Lower leg skin (tissue), 4 donors: Measurements from ENCODE around the gene MAP3K20. TPM values are rescaled to one million over a fixed set of nuclear protein-coding genes. Genes with fewer than 3 reads are reported as not detected.
"Not testable (repeated sequence)": the region's sequence is repeated elsewhere in the genome, so short reads cannot be mapped to it uniquely, and the experiment has no call there.

Experiments
- DNase-seq, 2 donors: peaks; one replicate each; pipeline ENCODE4 v3.0.0-alpha.2; 2019; ENCODE audit warnings: low spot score in 2 of 2
- H3K4me3 ChIP-seq: fragments of 200-600 bp; sonication (generic); 2 replicates; pipeline ENCODE4 v1.5.1; 2017; ENCODE audit warnings: mild to moderate bottlenecking, low read depth; ENCODE audit not compliant: poor library complexity, severe bottlenecking
- POLR2A ChIP-seq, 2 donors: fragments of 450-650 bp; IDR thresholded peaks; one replicate each; pipeline ENCODE4 v1.6.1; 2016 to 2017; ENCODE audit warnings: antibody characterized with exemption in 2 of 2, mild to moderate bottlenecking in 1 of 2, moderate library complexity in 1 of 2
- WGBS, 2 donors: methylation state at CpG; one replicate each; pipeline ENCODE4 v1.1.5; 2018; 5-methylcytosine and 5-hydroxymethylcytosine counted together
- intact Hi-C: fragments of 100-400 bp; cut with DNase I; formaldehyde crosslinking; loops from one replicate; pipeline ENCODE4 v1.15.0; 2023; ENCODE audit warnings: low total_unique reads
- total RNA-seq, 4 donors: library from RNA; depleted of rRNA; stranded (reverse); fragments of >200 nt; gene quantifications; one replicate each; pipeline ENCODE4 v1.1.0, GENCODE V29; 2016
- TF ChIP-seq, protein P1 (sequence below), 3 donors: fragments of 450-650 bp; IDR thresholded peaks; one replicate each; pipeline ENCODE4 v1.5.1; 2016; ENCODE audit warnings: antibody characterized with exemption in 3 of 3, mild to moderate bottlenecking in 3 of 3, moderate library complexity in 2 of 3

MAP3K20 gene
- total RNA-seq, 4 donors from 2014 or later = 30.9 to 40.3 (median 37.3) TPM

DNA sequence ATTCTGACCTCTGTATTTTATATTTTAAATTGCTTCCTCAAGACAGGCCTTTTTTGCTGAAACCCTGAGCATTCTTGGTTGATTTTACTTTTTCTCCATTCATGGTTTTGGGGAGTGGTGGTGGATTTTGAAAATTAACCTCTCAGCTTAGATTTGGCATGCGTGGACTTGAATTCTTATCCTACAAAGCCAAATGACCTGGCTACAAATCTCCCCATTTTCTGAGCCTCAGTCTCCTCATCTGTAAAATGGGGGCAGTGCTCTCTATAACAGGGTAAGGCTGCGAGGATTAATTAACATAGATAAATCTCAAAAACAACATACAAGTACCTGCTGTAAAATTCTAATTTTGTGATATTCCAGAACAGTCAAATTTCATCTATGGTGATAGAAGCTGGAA, 175.6 kb downstream of the MAP3K20 start:
- DNase-seq = no peak
- intact Hi-C loops = no loop called here
- TF ChIP-seq, protein P1, sequence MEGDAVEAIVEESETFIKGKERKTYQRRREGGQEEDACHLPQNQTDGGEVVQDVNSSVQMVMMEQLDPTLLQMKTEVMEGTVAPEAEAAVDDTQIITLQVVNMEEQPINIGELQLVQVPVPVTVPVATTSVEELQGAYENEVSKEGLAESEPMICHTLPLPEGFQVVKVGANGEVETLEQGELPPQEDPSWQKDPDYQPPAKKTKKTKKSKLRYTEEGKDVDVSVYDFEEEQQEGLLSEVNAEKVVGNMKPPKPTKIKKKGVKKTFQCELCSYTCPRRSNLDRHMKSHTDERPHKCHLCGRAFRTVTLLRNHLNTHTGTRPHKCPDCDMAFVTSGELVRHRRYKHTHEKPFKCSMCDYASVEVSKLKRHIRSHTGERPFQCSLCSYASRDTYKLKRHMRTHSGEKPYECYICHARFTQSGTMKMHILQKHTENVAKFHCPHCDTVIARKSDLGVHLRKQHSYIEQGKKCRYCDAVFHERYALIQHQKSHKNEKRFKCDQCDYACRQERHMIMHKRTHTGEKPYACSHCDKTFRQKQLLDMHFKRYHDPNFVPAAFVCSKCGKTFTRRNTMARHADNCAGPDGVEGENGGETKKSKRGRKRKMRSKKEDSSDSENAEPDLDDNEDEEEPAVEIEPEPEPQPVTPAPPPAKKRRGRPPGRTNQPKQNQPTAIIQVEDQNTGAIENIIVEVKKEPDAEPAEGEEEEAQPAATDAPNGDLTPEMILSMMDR (IDR thresholded peaks at IDR 0.05) = no peak
- no peak for TF ChIP-seq POLR2A (IDR thresholded peaks at IDR 0.05)
- H3K4me3 ChIP-seq = no peak overlapping the region
- 98 to 100% methylated on average over 2 of the region's 2 CpGs for WGBS, 2 donors

DNA sequence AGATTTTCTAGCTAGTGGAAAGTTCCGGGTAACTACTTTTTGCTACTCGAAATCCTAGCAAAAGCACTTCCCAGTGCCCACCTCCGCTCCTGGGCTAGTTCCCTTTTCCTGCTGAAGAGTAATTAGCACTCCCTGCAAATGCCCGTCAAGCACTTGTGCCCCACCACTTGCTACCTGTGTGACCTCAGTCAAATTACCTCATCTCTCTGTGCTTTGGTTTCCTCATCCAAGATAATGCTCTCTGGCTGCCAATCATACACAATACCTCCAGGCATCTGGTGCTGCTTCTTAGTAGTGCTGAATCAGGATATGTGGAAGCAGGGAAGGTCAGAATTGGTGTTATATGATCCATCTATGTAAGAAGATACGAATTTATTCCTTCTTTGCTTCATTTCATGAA, 176.9 kb downstream of the MAP3K20 start:
- 81 to 85% methylated on average over 5 of the region's 5 CpGs for WGBS, 2 donors
- intact Hi-C loops = no loop called here
- no peak overlapping the region for H3K4me3 ChIP-seq
- no peak for DNase-seq
- TF ChIP-seq POLR2A (IDR thresholded peaks at IDR 0.05) = no peak
- TF ChIP-seq, protein P1 (IDR thresholded peaks at IDR 0.05) = no peak

DNA sequence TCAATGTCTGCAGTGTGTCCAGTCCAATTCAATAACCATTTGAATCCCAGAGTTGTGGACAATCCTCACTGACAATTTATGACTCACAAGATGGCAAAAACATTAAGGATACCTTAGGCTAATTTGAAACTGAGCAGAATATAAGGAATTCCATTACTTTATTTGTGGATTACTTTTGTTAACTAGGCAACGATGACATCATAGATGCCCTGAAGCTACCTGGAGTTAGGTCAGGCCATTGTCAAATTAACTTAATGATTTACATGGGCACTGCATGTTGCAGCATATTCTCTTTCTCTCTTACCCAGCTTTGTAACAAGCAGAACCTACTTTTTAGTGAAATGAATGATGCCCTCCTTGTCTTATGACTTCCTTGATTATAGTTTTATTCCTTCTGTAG, 179.0 kb downstream of the MAP3K20 start:
- no peak for TF ChIP-seq POLR2A (IDR thresholded peaks at IDR 0.05)
- TF ChIP-seq, protein P1 (IDR thresholded peaks at IDR 0.05) = no peak
- intact Hi-C loops = no loop called here
- 48 to 52% methylated on average over 1 of the region's 1 CpG for WGBS, 2 donors
- no peak overlapping the region for H3K4me3 ChIP-seq
- no peak for DNase-seq

DNA sequence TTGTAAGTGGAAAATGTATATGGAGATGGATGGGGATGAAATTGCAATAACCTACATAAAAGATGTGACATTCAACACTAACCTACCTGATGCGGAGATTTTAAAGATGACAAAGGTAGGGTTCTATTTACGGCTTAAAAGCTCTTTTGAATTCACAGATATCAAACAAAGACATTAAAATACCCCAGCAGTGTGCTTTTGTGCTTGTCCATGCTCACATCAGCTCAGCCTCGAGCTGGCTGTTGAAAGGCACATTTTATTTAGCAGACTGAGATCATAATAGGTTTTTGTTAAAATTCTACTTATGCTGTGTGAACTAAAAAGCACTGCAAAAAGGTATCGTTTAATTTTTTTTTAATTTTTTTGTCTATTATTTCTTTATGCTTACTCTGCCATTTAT, 183.1 kb downstream of the MAP3K20 start:
- no peak for DNase-seq
- 95 to 98% methylated on average over 4 of the region's 4 CpGs for WGBS, 2 donors
- no peak overlapping the region for H3K4me3 ChIP-seq
- intact Hi-C loops = no loop called here
- no peak for TF ChIP-seq POLR2A (IDR thresholded peaks at IDR 0.05)
- TF ChIP-seq, protein P1 (IDR thresholded peaks at IDR 0.05) = no peak

DNA sequence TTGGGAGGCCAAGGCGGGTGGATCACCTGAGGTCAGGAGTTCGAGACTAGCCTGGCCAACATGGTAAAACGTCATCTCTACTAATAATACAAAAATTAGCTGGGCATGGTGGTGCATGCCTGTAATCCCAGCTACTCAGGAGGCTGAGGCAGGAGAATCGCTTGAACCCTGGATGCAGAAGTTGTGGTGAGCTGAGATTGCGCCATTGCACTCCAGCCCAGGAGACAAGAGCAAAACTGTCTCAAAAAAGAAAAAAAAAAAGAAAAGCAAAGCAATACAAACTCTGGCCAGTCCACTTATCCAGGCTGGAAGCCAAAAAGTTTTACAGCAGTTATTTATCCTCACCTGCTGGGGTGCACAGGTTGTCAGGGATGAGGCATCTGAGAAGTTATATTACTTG, 186.7 kb downstream of the MAP3K20 start:
- DNase-seq, intact Hi-C loops, H3K4me3 ChIP-seq: not testable (repeated sequence)
- WGBS, 2 donors = 95 to 98% methylated on average over 5 of the region's 5 CpGs

DNA sequence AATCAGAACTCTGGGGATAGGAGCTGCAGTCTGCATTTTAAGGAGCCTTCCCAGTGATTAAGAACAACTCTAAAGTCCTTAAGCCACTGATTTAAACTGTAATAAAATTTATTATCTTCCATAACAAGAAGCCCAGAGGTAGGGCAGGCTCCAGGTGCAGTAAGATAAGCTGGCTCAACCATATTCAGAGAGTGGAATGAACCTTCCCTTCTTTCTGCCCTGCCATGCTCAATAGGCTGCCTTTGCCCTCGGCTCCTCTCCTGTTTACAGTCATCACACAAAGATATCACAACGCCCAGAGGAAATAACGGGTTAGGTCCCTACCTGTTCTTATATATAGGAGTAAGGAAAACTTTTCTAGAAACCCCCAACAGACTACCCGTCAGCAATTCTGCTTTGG, 188.5 kb downstream of the MAP3K20 start:
- intact Hi-C loops = no loop called here
- no peak for DNase-seq
- no peak overlapping the region for H3K4me3 ChIP-seq
- TF ChIP-seq, protein P1 (IDR thresholded peaks at IDR 0.05) = no peak
- no peak for TF ChIP-seq POLR2A (IDR thresholded peaks at IDR 0.05)
- WGBS, 2 donors = 91 to 93% methylated on average over 4 of the region's 4 CpGs
